NCI-H2196 treated with DMSO at 0.1 percent for 48 hours (cell line): ENCODE results near the gene AKR1E2.

Experiments used
- DNase-seq: peaks from one replicate; lab custom pipeline; 2025; ENCODE audit not compliant: unreplicated experiment; lab: John Stamatoyannopoulos, UW

AKR1E2 gene

DNA sequence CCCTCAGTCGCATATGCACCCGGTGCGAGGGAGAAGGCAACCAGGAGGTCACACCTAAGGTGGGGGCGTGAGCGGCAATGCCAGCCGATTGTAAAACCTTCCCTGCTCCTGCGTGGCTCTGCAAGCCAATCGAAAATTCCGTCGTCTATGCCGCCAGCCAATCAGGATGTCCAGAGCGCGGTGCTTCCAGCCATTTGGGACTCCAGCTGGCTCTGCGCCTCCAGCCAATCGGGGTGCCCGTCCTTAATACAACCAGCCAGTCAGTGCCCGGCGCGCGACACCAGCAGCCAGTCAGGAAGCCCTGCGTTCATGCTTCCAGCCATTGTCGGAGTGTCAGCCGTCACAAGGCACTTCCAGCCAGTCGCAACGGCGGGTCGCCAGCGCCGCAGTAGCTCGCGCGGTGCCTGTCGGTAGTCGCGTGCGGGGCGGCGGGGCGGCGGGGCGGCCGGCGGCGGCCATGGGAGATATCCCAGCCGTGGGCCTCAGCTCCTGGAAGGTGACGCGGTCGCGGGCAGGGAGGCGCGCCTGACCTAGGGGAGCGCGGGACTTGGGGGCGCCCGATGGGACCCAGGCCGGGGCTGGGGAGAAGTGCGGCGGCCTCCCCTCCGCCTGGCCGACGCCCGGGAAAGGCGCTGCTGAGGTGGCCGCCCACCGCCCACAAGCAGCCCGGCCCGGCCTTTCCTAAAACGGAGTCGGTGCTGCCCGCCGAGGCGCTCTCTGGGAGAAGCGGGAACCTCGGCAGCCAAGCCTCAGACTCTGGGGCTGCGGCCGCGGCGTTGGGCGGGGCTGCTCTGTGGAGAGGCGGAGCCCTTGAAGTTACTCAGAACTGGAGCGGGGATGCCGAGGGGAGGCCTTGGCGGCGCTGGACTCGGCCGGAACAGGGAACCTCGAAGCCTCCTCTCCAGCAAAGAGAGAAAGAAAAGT, at the start of gene AKR1E2:
Gene AKR1E2 (plus strand): TSS at position 340 of the 924 bp plus-strand sequence. CDS start 118 bp downstream, at position 458.
- DNase-seq: no peak

DNA sequence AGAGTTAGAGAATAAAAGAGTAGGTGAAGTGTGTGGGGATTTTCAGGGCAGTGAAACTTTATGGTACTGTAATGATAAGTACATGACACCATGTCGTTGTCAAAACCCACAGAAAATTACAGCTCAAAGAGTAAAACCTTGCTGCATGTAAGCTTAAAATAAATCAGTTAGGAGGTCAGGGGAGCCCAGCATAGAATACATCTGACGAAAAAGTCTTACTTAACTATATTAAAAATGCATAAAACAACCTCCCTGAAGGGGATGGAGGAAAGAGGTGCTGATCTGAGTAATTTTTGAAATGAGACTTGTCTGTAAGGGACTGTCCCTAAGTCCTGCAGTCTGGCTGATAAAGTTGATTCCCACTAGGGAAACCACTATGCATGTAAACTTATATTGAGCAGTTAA, 49.8 kb upstream of the AKR1E2 start:
- DNase-seq: no peak

GRCh38 chr10:4778761-4779160, 47.2 kb upstream of the AKR1E2 start:
- DNase-seq: no peak

DNA sequence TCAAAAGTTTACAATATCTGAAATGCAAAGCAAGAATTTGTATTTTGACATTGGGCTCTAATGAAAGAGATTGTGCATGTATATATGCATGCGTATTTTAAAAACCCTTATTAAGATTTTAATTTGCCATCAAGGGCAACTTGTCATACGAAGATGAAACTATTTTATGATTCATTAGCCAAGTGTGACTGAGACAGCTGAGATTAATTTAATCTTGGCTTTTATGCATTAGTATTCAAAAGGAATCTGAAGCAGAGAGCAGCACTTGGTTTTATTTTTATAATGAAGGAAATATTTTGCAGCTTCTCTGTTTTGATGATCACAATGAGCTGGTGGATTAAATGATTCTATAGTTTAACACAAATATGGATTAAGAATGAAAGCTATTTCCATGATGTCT, 45.9 kb upstream of the AKR1E2 start:
- no peak for DNase-seq

DNA sequence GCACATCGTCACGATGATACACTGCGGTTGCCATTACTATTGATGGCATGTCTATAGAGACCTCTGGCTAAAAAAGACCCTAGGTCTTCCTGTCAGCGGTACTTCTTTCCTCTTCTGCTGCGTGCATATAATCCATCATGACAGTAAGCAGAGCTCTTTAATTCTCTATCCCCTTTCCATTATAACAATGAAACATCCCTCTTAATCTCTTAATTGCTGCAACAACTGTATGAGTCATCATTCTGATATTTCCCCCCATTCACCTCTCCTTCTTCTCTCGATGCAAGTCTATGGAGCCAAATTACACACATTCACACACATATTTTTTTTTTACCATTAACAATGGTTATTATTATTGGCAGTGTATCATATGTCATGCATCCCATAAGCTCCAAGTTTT, 45.2 kb upstream of the AKR1E2 start:
- DNase-seq: no peak

DNA sequence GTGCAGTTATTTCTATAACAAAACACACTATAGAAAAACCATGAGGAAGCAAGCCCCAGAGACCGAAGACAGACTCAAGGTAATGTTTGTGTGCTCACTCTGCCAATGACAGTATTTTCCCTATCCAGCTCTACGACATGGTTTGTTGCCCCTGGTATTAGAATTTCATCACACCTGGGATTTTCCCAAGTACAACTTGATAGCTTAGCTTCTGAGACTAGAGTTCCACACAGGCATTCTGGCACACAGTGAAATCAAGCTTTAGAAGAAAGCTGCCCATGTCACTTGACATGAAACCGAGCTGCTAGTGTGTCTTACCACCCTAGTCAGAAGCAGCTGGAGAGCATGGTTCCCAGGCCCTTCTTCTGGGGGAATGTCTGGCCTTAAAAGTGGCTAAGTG, 44.1 kb upstream of the AKR1E2 start:
- DNase-seq: no peak

GRCh38 chr10:4784667-4785333, 41.2 kb upstream of the AKR1E2 start:
- no peak for DNase-seq

GRCh38 chr10:4786043-4786839, 39.8 kb upstream of the AKR1E2 start:
- no peak for DNase-seq

DNA sequence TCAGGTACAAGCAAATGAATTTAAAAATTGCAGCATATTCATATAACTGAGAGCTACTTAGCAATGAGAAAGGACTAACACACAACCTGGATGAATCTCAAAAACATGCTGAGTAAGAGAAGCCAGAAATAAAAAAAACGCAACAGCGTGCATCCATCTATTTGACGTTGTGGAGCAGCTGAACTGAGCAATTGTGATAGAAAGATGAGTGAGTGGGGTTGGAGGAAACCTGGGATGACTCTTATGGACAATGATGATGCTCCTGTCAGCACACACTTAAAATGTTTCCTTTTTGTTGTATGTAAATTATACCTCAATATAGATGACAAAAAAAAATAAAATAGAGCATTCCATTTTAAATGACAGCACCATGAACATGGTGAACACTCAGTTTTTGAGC, 36.0 kb upstream of the AKR1E2 start:
- no peak for DNase-seq

DNA sequence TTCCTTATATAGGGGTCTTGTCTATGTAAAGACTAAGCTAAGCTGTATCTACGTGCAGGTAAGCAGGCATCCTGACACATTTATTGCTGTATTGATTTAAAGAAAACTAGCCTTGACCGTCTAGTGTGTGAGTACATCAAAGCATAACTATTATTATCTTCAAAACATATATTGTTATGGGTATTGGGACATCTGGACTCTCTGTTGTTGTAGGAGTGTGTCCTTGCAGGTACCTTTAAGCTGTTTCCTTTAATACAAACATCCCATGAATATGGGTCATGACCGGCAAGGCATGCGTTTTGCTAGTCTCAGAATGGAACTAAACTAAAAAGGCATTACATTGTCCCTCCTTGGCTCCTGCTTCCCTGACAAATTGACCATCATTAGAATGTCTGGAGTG, 35.1 kb upstream of the AKR1E2 start:
- DNase-seq: no peak

GRCh38 chr10:4792381-4792780, 33.6 kb upstream of the AKR1E2 start:
- no peak for DNase-seq

- DNase-seq: no peak
Observed at GRCh38 chr10:4801405-4801804, 24.6 kb upstream of the AKR1E2 start.

DNA sequence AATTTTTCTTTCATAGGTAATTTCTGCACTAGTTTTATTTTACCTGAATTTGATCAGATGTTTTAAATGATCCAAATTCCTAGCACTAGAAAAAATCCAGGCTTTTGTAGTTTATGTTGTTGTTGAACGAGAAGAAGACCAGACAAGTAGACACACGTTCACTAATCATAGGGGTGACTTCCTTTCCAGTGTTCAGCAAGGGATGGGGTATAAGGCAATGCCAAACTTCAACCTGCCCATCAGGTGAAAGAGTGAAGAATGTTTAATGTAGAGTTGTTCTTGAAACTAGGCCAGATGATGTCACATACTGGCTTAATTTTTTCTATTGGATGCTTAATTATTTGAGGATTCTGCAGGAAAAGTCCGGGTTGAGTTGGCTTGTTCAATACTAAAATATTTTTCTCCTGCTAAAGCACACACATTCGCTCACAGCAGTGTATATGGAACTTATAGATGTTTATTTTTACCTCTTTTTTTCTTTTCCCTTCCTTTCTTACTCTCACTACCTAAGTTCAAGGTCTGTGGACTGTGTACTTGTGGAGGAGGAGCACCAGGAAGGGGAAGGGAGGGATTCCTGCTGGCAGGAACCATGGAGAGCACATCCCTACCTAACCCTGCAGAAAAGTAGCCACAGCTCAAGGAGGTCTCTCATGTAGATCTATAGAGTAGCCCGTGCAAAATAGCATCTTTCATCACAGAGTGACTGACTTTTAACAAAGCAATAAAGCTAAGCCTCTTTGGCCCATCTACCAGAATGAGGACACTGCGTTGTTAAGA, 23.1 kb upstream of the AKR1E2 start:
- no peak for DNase-seq

- no peak for DNase-seq
Observed at GRCh38 chr10:4803822-4804221, 22.2 kb upstream of the AKR1E2 start.

GRCh38 chr10:4804465-4804864, 21.5 kb upstream of the AKR1E2 start:
- DNase-seq: no peak

- DNase-seq: no peak
Observed at GRCh38 chr10:4806534-4806933, 19.5 kb upstream of the AKR1E2 start.

GRCh38 chr10:4807761-4808507, 18.1 kb upstream of the AKR1E2 start:
- no peak for DNase-seq

GRCh38 chr10:4809156-4809555, 16.9 kb upstream of the AKR1E2 start:
- no peak for DNase-seq

DNA sequence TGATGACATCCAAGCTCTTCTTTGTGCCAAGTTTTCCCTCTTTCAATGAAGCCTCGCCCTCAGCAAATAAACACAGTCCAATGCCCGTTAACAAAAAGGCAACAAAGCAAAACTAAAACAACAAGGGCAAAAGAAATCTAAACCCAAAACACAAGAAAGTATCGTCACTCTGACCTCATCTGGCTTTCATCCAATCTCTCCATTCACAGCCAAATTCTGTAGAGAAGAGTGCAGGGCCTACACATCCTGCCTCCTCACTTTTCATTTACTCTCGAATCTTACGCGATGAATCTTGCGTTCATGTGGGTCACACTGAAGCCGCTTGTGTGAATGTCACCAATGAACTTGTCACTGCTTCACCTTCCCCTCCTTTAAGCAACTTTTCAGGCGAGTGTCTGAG, 15.9 kb upstream of the AKR1E2 start:
- no peak for DNase-seq

GRCh38 chr10:4812046-4812445, 14.0 kb upstream of the AKR1E2 start:
- no peak for DNase-seq
